SKM-1 (cell line): Measurements from ENCODE around the gene LTA.

Source experiments
- DNase-seq: peaks from one replicate; lab custom pipeline; 2025; ENCODE audit not compliant: unreplicated experiment; lab: John Stamatoyannopoulos, UW

Gene LTA, protein sequence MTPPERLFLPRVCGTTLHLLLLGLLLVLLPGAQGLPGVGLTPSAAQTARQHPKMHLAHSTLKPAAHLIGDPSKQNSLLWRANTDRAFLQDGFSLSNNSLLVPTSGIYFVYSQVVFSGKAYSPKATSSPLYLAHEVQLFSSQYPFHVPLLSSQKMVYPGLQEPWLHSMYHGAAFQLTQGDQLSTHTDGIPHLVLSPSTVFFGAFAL

DNA sequence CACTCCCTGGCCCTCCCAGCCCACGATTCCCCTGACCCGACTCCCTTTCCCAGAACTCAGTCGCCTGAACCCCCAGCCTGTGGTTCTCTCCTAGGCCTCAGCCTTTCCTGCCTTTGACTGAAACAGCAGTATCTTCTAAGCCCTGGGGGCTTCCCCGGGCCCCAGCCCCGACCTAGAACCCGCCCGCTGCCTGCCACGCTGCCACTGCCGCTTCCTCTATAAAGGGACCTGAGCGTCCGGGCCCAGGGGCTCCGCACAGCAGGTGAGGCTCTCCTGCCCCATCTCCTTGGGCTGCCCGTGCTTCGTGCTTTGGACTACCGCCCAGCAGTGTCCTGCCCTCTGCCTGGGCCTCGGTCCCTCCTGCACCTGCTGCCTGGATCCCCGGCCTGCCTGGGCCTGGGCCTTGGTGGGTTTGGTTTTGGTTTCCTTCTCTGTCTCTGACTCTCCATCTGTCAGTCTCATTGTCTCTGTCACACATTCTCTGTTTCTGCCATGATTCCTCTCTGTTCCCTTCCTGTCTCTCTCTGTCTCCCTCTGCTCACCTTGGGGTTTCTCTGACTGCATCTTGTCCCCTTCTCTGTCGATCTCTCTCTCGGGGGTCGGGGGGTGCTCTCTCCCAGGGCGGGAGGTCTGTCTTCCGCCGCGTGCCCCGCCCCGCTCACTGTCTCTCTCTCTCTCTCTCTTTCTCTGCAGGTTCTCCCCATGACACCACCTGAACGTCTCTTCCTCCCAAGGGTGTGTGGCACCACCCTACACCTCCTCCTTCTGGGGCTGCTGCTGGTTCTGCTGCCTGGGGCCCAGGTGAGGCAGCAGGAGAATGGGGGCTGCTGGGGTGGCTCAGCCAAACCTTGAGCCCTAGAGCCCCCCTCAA lies at the start of gene LTA:
Gene LTA, plus strand, starts transcription at position 249 of the 871 bp plus-strand sequence. Its CDS starts 454 bp downstream, at position 703.
- DNase-seq, result no peak

DNA sequence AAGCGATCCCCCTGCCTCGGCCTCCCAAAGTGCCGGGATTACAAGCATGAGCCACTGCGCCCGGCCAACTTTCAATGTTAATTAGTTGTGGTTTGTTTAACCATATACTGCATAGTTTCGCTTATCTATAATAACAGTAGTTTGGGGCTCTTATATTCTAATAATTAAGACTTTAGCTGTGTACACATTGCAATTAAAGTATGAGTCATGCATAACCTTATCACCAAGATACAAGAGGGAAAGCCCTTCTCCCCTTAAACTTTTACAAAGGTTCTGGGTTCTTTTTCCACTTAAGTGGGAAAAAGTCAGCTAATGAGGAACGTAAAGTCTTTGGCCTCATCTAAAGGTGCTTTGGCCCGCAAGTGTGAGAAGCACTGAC lies 46.5 kb upstream of the LTA start:
- no peak for DNase-seq

GRCh38 chr6:31525932-31526591 lies 46.0 kb upstream of the LTA start:
- DNase-seq, result no peak

DNA sequence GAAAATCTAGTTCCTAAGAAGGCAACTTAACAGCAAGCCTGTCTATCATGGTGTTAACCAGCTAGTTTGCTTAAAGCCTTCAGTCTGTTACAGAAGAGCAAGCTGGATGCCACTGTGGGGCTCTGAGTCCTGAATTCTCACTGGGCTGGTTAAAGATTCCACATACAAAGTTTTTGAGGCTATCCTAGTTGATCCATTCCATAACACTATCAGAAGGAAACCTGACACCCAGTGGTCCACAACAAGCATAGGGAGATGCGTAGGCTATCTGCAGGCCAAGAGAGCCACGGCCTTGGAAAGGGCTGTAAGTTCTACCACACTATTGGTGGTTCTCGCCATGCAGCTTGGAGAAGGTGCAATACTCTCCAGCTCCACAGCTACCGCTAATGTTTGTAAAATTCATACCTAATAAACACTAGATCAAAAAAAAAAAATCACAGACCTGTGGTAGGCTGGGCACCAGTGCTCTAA lies 43.7 kb upstream of the LTA start:
- DNase-seq, result no peak

- no peak for DNase-seq
Measured at GRCh38 chr6:31528821-31529328, 43.2 kb upstream of the LTA start, which contains the start of gene MCCD1. Gene MCCD1 (plus strand): TSS chr6:31528962. CDS start chr6:31529015, 53 bp downstream.

- DNase-seq, result no peak
Measured at GRCh38 chr6:31529329-31530150, 42.5 kb upstream of the LTA start.

GRCh38 chr6:31530659-31531058 lies 41.4 kb upstream of the LTA start:
- no peak for DNase-seq

GRCh38 chr6:31531162-31531561 lies 40.9 kb upstream of the LTA start:
- no peak for DNase-seq

DNA sequence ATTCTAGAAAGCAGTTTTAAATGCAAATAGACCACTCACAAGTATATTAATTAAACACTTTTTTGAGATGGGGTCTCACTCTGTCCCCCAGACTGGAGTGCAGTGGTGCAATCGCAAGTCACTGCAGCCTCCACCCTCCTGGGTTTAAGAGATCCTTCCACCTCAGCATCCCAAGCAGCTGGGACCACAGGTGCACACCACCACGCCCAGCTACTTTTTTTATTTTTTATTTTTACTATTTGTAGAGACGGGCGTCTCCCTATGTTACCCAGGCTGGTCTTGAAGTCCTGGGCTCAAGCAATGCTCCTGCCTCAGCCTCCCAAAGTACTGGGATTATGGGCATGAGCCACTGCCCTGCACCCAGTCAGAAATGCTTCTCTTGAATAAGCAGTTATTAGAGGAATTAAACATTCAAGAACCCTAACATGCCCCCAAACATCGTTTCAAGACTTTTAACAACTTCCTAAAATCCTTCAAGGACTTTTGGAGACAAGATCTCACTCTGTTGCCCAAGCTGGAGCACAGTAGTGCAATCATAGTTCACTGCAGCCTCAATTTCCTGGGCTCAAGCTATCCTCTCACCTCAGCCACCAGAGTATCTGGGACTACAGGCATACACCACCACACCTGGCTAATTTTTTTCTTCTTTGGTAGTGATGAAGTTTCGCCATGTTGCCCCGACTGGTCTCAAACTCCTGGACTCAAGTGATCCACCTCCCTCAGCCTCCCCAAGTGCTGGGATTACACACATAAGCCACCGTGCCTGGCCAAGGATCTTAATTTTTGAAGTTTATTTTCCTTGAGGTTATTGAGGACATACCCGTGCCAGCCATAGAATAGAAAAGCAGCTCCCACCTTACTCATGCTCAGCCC lies 40.1 kb upstream of the LTA start:
- DNase-seq, result no peak

GRCh38 chr6:31532644-31533454 lies 39.2 kb upstream of the LTA start:
- DNase-seq, result no peak

- DNase-seq, result no peak
Measured at GRCh38 chr6:31533455-31533841, 38.6 kb upstream of the LTA start.

DNA sequence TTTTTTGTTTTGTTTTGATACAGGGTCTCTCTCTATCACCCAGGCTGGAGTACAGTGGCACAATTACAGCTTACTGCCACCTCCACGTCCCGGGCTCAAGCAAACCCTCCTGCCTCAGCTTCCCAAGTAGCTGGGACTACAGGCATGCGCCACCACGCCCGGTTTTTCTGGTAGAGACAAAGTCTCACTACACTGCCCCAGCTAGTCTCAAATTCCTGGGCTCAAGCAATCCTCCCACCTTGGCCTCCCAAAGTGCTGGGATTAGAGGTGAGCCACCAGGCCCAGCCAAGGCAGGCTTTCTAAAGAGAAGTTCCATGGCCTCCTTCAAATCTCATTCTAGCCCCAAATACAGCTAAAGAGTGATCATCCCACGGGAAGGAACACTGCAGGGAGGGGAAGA lies 38.1 kb upstream of the LTA start:
- no peak for DNase-seq

- no peak for DNase-seq
Measured at GRCh38 chr6:31534521-31535040, 37.5 kb upstream of the LTA start.

- DNase-seq, result no peak
Measured at GRCh38 chr6:31535538-31536324, 36.4 kb upstream of the LTA start.

- no peak for DNase-seq
Measured at GRCh38 chr6:31538805-31539400, 33.2 kb upstream of the LTA start.

DNA sequence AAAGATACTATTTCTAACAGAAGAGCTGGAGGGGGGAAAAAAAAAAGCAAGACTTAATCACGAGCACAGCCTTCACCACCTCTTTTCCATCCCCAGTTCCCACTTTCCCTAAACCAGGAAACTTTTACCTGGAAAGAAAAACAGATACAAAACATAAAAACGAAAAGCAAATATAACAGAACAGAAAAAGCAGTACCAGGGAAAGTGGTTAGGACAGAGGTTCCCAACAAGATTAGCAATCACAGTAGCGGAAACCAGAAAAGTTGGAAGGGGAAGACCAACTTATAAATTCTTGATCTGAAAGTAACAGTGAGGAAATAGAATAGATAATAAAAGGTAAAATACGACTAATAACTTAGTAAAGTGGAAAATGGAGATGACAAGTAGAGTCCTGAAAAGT lies 31.4 kb upstream of the LTA start:
- DNase-seq, result no peak

GRCh38 chr6:31541059-31541657 lies 30.9 kb upstream of the LTA start:
- peak; percentile 74 for DNase-seq
